Neural progenitor cell (in vitro differentiated cells): ENCODE measurements around the gene LRRC47. TPM values are rescaled to one million over a fixed set of nuclear protein-coding genes. Genes with fewer than 3 reads are reported as not detected.
A peak's percentile ranks its signal among the peaks of the same experiment; 100 is the strongest.

ENCODE experiments used
- DNase-seq: peaks from one replicate; pipeline ENCODE4 v3.0.0-alpha.2; 2016; ENCODE audit warnings: low spot score
- H2AFZ ChIP-seq: fragments of 200-600 bp; sonication (generic); replicated peaks from 2 replicates; pipeline ENCODE4 v1.6.1; 2016; ENCODE audit warnings: antibody characterized with exemption
- H3F3A ChIP-seq: fragments of 200-600 bp; sonication (generic); 2 replicates; pipeline ENCODE4 v1.6.1; 2016; ENCODE audit warnings: antibody characterized with exemption, low read depth
- H3K27ac ChIP-seq: fragments of 200-600 bp; sonication (generic); 2 replicates; pipeline ENCODE4 v1.5.1; 2016; ENCODE audit warnings: mild to moderate bottlenecking
- H3K27me3 ChIP-seq: fragments of 200-600 bp; sonication (generic); 2 replicates; pipeline ENCODE4 v1.6.1; 2016; ENCODE audit warnings: mild to moderate bottlenecking, moderate library complexity
- H3K36me3 ChIP-seq: fragments of 200-600 bp; sonication (generic); 2 replicates; pipeline ENCODE4 v1.5.1; 2016
- H3K4me1 ChIP-seq: fragments of 200-600 bp; sonication (generic); 2 replicates; pipeline ENCODE4 v1.6.1; 2016; ENCODE audit warnings: mixed run types
- H3K4me2 ChIP-seq: fragments of 200-600 bp; sonication (generic); 2 replicates; pipeline ENCODE4 v1.6.1; 2016
- H3K4me3 ChIP-seq: fragments of 200-600 bp; sonication (generic); 2 replicates; pipeline ENCODE4 v1.5.1; 2016
- H3K79me2 ChIP-seq: fragments of 200-600 bp; sonication (generic); 2 replicates; pipeline ENCODE4 v1.6.1; 2016; ENCODE audit warnings: low read depth
- H3K9ac ChIP-seq: fragments of 200-600 bp; sonication (generic); 2 replicates; pipeline ENCODE4 v1.6.1; 2016
- H3K9me3 ChIP-seq: fragments of 200-600 bp; sonication (generic); 2 replicates; pipeline ENCODE4 v1.5.1; 2016; ENCODE audit warnings: low read depth
- H4K20me1 ChIP-seq: fragments of 200-600 bp; sonication (generic); 2 replicates; pipeline ENCODE4 v1.6.1; 2016; ENCODE audit warnings: low read depth
- H3K27ac Mint-ChIP-seq: 3 replicates; pipeline ENCODE4 v1.8.0; 2021; ENCODE audit warnings: mixed read lengths
- H3K27me3 Mint-ChIP-seq: 2 replicates; pipeline ENCODE4 v1.8.0; 2022; ENCODE audit warnings: low read depth, mild to moderate bottlenecking, inconsistent platforms, moderate library complexity, mixed read lengths; ENCODE audit not compliant: insufficient read depth
- H3K36me3 Mint-ChIP-seq: 3 replicates; pipeline ENCODE4 v1.8.0; 2021; ENCODE audit warnings: mixed read lengths
- H3K4me1 Mint-ChIP-seq: 3 replicates; pipeline ENCODE4 v1.8.0; 2021; ENCODE audit warnings: mixed read lengths
- H3K4me3 Mint-ChIP-seq: 3 replicates; pipeline ENCODE4 v1.8.0; 2021; ENCODE audit warnings: mild to moderate bottlenecking, moderate library complexity, mixed read lengths
- H3K9me3 Mint-ChIP-seq: 3 replicates; pipeline ENCODE4 v1.8.0; 2020; ENCODE audit warnings: mixed read lengths
- EZH2 ChIP-seq: fragments of 200-600 bp; sonication (generic); IDR thresholded peaks from 2 replicates; pipeline ENCODE4 v1.6.1; 2017; ENCODE audit warnings: antibody characterized with exemption, mild to moderate bottlenecking, moderate library complexity
- EZH2phosphoT487 ChIP-seq: fragments of 200-600 bp; sonication (generic); IDR thresholded peaks from 2 replicates; pipeline ENCODE4 v1.6.1; 2017; ENCODE audit warnings: antibody characterized with exemption
- total RNA-seq: library from RNA; depleted of rRNA; stranded (reverse); fragments of >200 nt; gene quantifications from 2 replicates; pipeline ENCODE4 v1.2.3, GENCODE V29; 2015; ENCODE audit warnings: low replicate concordance
- TF ChIP-seq, protein P1 (sequence below): fragments of 200-600 bp; sonication (generic); IDR thresholded peaks from 2 replicates; pipeline ENCODE4 v1.5.1; 2017; ENCODE audit warnings: antibody characterized with exemption, mild to moderate bottlenecking

The LRRC47 gene
- total RNA-seq, 1 donor from 2014 or later, result 51.0 TPM

GRCh38 chr1:3747903-3748302 lies 48.4 kb downstream of the LRRC47 start:
- TF ChIP-seq EZH2phosphoT487, result no peak
- TF ChIP-seq, protein P1, sequence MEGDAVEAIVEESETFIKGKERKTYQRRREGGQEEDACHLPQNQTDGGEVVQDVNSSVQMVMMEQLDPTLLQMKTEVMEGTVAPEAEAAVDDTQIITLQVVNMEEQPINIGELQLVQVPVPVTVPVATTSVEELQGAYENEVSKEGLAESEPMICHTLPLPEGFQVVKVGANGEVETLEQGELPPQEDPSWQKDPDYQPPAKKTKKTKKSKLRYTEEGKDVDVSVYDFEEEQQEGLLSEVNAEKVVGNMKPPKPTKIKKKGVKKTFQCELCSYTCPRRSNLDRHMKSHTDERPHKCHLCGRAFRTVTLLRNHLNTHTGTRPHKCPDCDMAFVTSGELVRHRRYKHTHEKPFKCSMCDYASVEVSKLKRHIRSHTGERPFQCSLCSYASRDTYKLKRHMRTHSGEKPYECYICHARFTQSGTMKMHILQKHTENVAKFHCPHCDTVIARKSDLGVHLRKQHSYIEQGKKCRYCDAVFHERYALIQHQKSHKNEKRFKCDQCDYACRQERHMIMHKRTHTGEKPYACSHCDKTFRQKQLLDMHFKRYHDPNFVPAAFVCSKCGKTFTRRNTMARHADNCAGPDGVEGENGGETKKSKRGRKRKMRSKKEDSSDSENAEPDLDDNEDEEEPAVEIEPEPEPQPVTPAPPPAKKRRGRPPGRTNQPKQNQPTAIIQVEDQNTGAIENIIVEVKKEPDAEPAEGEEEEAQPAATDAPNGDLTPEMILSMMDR, result no peak
- peaks cover 3% of the 10 kb centered on the region for H3K36me3 Mint-ChIP-seq
- Histone ChIP-seq H2AFZ (no peak overlapping the region), H3K4me1 (peaks cover 11% of the 10 kb centered on the region), H3K79me2 (peaks cover 17% of the 10 kb centered on the region), H3K4me3 (no peak overlapping the region), H4K20me1 (peaks cover 29% of the 10 kb centered on the region), H3F3A (no peaks in the 10 kb centered on the region), H3K27me3 (peaks cover 39% of the 10 kb centered on the region), H3K9ac (no peak overlapping the region), H3K9me3 (no peaks in the 10 kb centered on the region), H3K4me2 (no peak overlapping the region), H3K27ac (no peak overlapping the region), H3K36me3 (no peaks in the 10 kb centered on the region)
- H3K27me3 Mint-ChIP-seq, result peaks cover 8% of the 10 kb centered on the region
- H3K27ac Mint-ChIP-seq, result no peak overlapping the region
- H3K9me3 Mint-ChIP-seq, result no peaks in the 10 kb centered on the region
- peaks cover 16% of the 10 kb centered on the region for H3K4me1 Mint-ChIP-seq
- DNase-seq, result no peak
- H3K4me3 Mint-ChIP-seq, result peak overlapping the region; percentile 81

- Histone ChIP-seq H4K20me1 (peaks cover 33% of the 10 kb centered on the region), H3K9ac (no peak overlapping the region), H3K9me3 (no peaks in the 10 kb centered on the region), H3K4me2 (peak overlapping the region; percentile 95), H3K4me1 (peaks cover 11% of the 10 kb centered on the region), H3F3A (no peaks in the 10 kb centered on the region), H3K27me3 (peaks cover 39% of the 10 kb centered on the region), H3K4me3 (peak overlapping the region; percentile 75), H3K79me2 (peaks cover 17% of the 10 kb centered on the region), H2AFZ (no peak overlapping the region), H3K36me3 (no peaks in the 10 kb centered on the region), H3K27ac (no peak overlapping the region)
- peaks cover 3% of the 10 kb centered on the region for H3K36me3 Mint-ChIP-seq
- H3K4me3 Mint-ChIP-seq, result peak overlapping the region; percentile 81
- TF ChIP-seq EZH2phosphoT487 (no peak), EZH2 (no peak)
- TF ChIP-seq, protein P1, result no peak
- no peak for DNase-seq
- peaks cover 6% of the 10 kb centered on the region for H3K27me3 Mint-ChIP-seq
- H3K4me1 Mint-ChIP-seq, result peaks cover 16% of the 10 kb centered on the region
- no peaks in the 10 kb centered on the region for H3K9me3 Mint-ChIP-seq
- H3K27ac Mint-ChIP-seq, result no peak overlapping the region
Measured at GRCh38 chr1:3747522-3747848, 48.8 kb downstream of the LRRC47 start.

GRCh38 chr1:3746830-3747521 lies 49.3 kb downstream of the LRRC47 start:
- Histone ChIP-seq H3F3A (no peaks in the 10 kb centered on the region), H3K27ac (no peak overlapping the region), H3K4me2 (peak overlapping the region; percentile 95), H3K4me3 (peak overlapping the region; percentile 75), H4K20me1 (peaks cover 33% of the 10 kb centered on the region), H3K9me3 (no peaks in the 10 kb centered on the region), H2AFZ (no peak overlapping the region), H3K9ac (peak overlapping the region; percentile 65), H3K36me3 (no peaks in the 10 kb centered on the region), H3K79me2 (peaks cover 17% of the 10 kb centered on the region), H3K4me1 (peaks cover 11% of the 10 kb centered on the region), H3K27me3 (peaks cover 39% of the 10 kb centered on the region)
- peak; percentile 90 for DNase-seq
- no peaks in the 10 kb centered on the region for H3K9me3 Mint-ChIP-seq
- peak; percentile 30 for TF ChIP-seq EZH2phosphoT487
- TF ChIP-seq EZH2, result peak; percentile 54
- TF ChIP-seq, protein P1, result no peak
- peaks cover 6% of the 10 kb centered on the region for H3K27me3 Mint-ChIP-seq
- peaks cover 16% of the 10 kb centered on the region for H3K4me1 Mint-ChIP-seq
- no peak overlapping the region for H3K27ac Mint-ChIP-seq
- H3K36me3 Mint-ChIP-seq, result peaks cover 3% of the 10 kb centered on the region
- peak overlapping the region; percentile 92 for H3K4me3 Mint-ChIP-seq
